HG03159 (cell line): ENCODE measurements around the gene IL1R2.

ENCODE experiments used
- ATAC-seq: cut with Tn5 transposase; IDR thresholded peaks from one replicate; pipeline ENCODE4 v1.9.1; 2021; ENCODE audit warnings: mild to moderate bottlenecking, moderate library complexity; ENCODE audit not compliant: unreplicated experiment

IL1R2 gene

DNA sequence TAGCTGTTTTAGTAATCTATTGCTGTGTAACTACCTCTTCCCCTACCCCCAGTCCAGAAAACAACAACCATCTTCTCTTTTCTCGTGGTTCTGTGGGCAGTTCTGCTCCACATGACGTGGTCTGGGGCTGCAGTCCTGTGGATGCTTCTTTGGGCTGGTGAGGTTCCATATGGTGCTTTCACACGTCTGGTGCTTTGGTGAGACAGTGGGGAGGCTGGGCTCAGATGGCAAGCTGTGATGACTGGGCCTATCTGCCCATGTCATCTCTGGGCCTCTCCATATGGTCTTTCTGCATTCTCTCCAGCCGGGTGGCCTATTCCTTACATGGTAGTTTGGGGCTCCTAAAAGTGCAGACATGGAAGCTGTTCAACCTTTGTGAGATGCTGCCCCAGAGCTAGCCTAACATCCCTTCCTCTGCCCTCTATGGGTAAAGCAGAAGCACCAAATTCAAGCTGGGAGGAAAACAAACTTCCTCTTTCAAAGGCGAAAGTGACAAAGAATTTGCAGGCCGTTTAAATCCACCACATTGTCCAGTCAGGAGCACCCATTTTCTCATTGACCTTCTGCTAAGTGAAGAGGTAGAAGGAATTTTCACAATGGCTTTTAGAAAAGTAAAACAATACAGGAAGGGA lies 82.5 kb downstream of the IL1R2 start:
- ATAC-seq, result no peak

DNA sequence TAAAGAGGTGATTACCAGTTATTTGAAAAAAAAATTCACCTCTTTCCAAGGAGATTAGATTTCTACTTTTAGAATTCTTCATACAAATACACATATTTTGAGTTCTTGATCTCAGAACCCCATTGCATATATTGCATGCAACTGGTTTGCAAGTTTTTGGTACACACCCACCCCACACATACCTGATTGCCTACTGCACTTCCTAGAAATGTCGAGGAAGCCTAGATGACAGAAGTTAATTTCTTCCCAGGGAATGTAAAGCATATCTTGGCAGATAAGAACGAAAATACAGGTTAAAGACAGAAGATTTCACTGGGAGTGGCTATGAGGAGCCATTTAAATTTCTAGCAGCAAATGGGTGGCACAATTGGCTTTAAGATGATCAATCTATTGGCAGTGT lies 83.7 kb downstream of the IL1R2 start:
- ATAC-seq, result no peak

DNA sequence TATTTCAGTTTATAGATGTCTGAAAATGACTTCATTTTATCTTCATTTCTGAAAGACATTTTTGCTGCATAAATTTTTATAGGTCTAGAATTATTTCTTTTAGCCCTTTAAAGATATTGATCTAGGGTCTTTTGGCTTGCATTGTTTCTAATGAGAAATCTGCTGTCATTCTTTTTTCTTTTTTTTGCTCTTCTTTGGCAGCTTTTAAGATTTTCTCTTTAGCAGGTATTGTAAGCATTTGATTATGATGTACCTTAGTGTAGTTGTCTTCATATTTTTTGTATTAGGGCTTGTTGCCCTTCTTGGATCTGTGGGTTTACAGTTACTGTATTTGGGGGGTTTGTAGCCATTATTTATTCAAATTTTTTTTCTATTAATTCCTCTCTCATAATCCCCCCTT lies 84.8 kb downstream of the IL1R2 start:
- no peak for ATAC-seq
